Psoas muscle (tissue), 8 donors: ENCODE measurements around the gene PLA2G2A. TPM values are rescaled to one million over a fixed set of nuclear protein-coding genes. Genes with fewer than 3 reads are reported as not detected.
"Not testable (repeated sequence)": the region's sequence is repeated elsewhere in the genome, so short reads cannot be mapped to it uniquely, and the experiment has no call there.

Source experiments
- ATAC-seq, 4 donors: fragments of 200-7000 bp; cut with Tn5 transposase; one replicate each; pipeline ENCODE4 v1.9.1; 2020; ENCODE audit warnings: moderate library complexity in 3 of 4, mild to moderate bottlenecking in 2 of 4
- DNase-seq, 2 donors: peaks; one replicate each; pipeline ENCODE4 v3.0.0-alpha.2; 2020
- H3K27ac ChIP-seq: fragments of 200-600 bp; one replicate; pipeline ENCODE4 v1.8.0; 2022
- H3K27me3 ChIP-seq, 3 donors: fragments of 200-600 bp in 1 of 3; one replicate each; pipeline versions ENCODE4 v1.6.1 to v1.8.0; 2013 to 2022; ENCODE audit warnings: low read length in 2 of 3, mild to moderate bottlenecking in 2 of 3, moderate library complexity in 1 of 3; ENCODE audit not compliant: insufficient read depth in 3 of 3
- H3K36me3 ChIP-seq, 2 donors: fragments of 200-600 bp in 1 of 2; one replicate each; pipeline versions ENCODE4 v1.6.1 to v1.8.0; 2013 to 2022; ENCODE audit warnings: low read depth in 1 of 2, mild to moderate bottlenecking in 1 of 2, moderate library complexity in 1 of 2; ENCODE audit not compliant: insufficient read depth in 1 of 2
- H3K4me1 ChIP-seq: fragments of 200-600 bp; one replicate; pipeline ENCODE4 v1.8.0; 2022
- H3K4me3 ChIP-seq: fragments of 200-600 bp; one replicate; pipeline ENCODE4 v1.8.0; 2022; ENCODE audit warnings: mild to moderate bottlenecking
- H3K9me3 ChIP-seq: fragments of 200-600 bp; one replicate; pipeline ENCODE4 v1.8.0; 2022
- CTCF ChIP-seq: fragments of 200-600 bp; IDR thresholded peaks from one replicate; pipeline ENCODE4 v1.8.0; 2022; ENCODE audit warnings: antibody characterized with exemption
- WGBS, 3 donors: extraction: QIAGEN DNeasy Blood & Tissue Kit; methylation state at CpG; one replicate each; pipeline versions ENCODE4 v1.1.6 to v1.1.7; 2013; 5-methylcytosine and 5-hydroxymethylcytosine counted together
- intact Hi-C, 2 donors: fragments of 100-400 bp; cut with DNase I; formaldehyde crosslinking; loops; one replicate each; pipeline versions ENCODE4 v1.11.0 to v1.14.2; 2022
- polyA plus RNA-seq, 3 donors: library from polyadenylated mRNA; stranded (reverse); fragments of 200-250 nt; gene quantifications; one replicate each; pipeline ENCODE4 v1.2.3, GENCODE V29; 2013
- total RNA-seq, 4 donors: library from RNA; stranded (reverse); fragmentation: NEBNext Ultra II Directional in 2 of 4; extraction: Animal tissue kit (Norgen Biotek cat#: 25700) in 2 of 4; gene quantifications; one replicate each; pipeline versions ENCODE4 v1.2.1 to v1.2.4, GENCODE V29; 2021 to 2023
- donor health status: healthy with polysubstance abuse.
- donor health status: DM: no; HTN: no; CAD: no; lungs with moderate emphysema.
- donor health status: Bipolar disorder and iron deficiency.
- donor health status: healthy.
- donor health status: DM: yes; HTN: yes; CAD: no.
- donor health status: DM: no; HTN: no; CAD: no.
- donor health status: DM: no; HTN: no; CAD: no.
- donor health status: DM: yes; HTN: yes; CAD: no.

Gene PLA2G2A
- total and polyA plus RNA-seq, 7 donors, result 9.6 to 152 (median 77.2) TPM

GRCh38 chr1:19936061-19936750, 43.2 kb downstream of the PLA2G2A start:
- Histone ChIP-seq H3K27me3 (no peaks in the 10 kb centered on the region), H3K36me3 (no peaks in the 10 kb centered on the region), H3K27ac (no peak overlapping the region), H3K9me3 (peaks cover 4% of the 10 kb centered on the region), H3K4me3 (no peak overlapping the region), H3K4me1 (no peaks in the 10 kb centered on the region)
- ATAC-seq, result no peak
- WGBS, 3 donors, result 70 to 78% (median 73%) methylated on average over 3 of the region's 3 CpGs
- TF ChIP-seq CTCF, result no peak
- DNase-seq, result no peak
- intact Hi-C loops, result no loop called here

- ATAC-seq (no peak), DNase-seq (no peak)
- H3K9me3 ChIP-seq, result peaks cover 4% of the 10 kb centered on the region
- H3K27me3 ChIP-seq, result no peaks in the 10 kb centered on the region
- no peaks in the 10 kb centered on the region for H3K36me3 ChIP-seq
- intact Hi-C loops, result no loop called here
- no peak for TF ChIP-seq CTCF
- H3K27ac ChIP-seq, result no peak overlapping the region
- H3K4me1 ChIP-seq, result no peaks in the 10 kb centered on the region
- H3K4me3 ChIP-seq, result no peak overlapping the region
- WGBS, 3 donors, result 74 to 81% (median 77%) methylated on average over 7 of the region's 7 CpGs
These were observed 45.1 kb downstream of the PLA2G2A start for GRCh38 chr1:19934336-19934735.

- Histone ChIP-seq H3K27ac (no peak overlapping the region), H3K9me3 (peaks cover 4% of the 10 kb centered on the region), H3K36me3 (no peaks in the 10 kb centered on the region), H3K4me3 (no peak overlapping the region), H3K4me1 (no peaks in the 10 kb centered on the region), H3K27me3 (no peaks in the 10 kb centered on the region)
- intact Hi-C loops, result no loop called here
- no peak for ATAC-seq
- no peak for DNase-seq
- WGBS, 3 donors, result 0 to 98% (median 0%) methylated on average over 1 of the region's 1 CpG
- no peak for TF ChIP-seq CTCF
These were observed 46.6 kb downstream of the PLA2G2A start for GRCh38 chr1:19932866-19933265.

GRCh38 chr1:19927130-19927421, 52.3 kb downstream of the PLA2G2A start:
- WGBS, 3 donors, result 67 to 78% (median 71%) methylated on average over 3 of the region's 3 CpGs
- H3K36me3 ChIP-seq, H3K9me3 ChIP-seq, H3K27ac ChIP-seq, H3K27me3 ChIP-seq, intact Hi-C loops, ATAC-seq, H3K4me3 ChIP-seq, H3K4me1 ChIP-seq, DNase-seq: not testable (repeated sequence)

GRCh38 chr1:19926296-19927129, 52.9 kb downstream of the PLA2G2A start:
- intact Hi-C loops, result no loop called here
- DNase-seq, result no peak
- H3K36me3 ChIP-seq, result no peaks in the 10 kb centered on the region
- 63 to 67% (median 66%) methylated on average over 8 of the region's 8 CpGs for WGBS, 3 donors
- no peak overlapping the region for H3K27ac ChIP-seq
- ATAC-seq, result no peak
- TF ChIP-seq CTCF, result no peak
- no peaks in the 10 kb centered on the region for H3K9me3 ChIP-seq
- H3K27me3 ChIP-seq, result peaks cover 0 to 6% (median 2%) of the 10 kb centered on the region in 3 donors
- H3K4me3 ChIP-seq, result no peak overlapping the region
- H3K4me1 ChIP-seq, result no peaks in the 10 kb centered on the region

Other genes with a start within 250 kb of the PLA2G2A start
- 1 to 10 TPM; 2.3 to 4.8 (median 3.4) TPM for gene TMCO4, start 179.7 kb downstream of the PLA2G2A start, total RNA-seq
- 1 to 10 TPM; 2.6 to 3.6 (median 3.2) TPM for gene TMCO4, start 179.7 kb downstream of the PLA2G2A start, polyA plus RNA-seq
- not detected for gene RNF186, start 164.3 kb downstream of the PLA2G2A start, total RNA-seq
- gene RNF186, start 164.3 kb downstream of the PLA2G2A start, polyA plus RNA-seq, result under 1 TPM in 1 of 3 donors, not detected in 2; 0.08 TPM
- 1 to 10 TPM; 5.0 to 6.7 (median 6.0) TPM for gene OTUD3, start 97.2 kb downstream of the PLA2G2A start, total RNA-seq
- gene OTUD3, start 97.2 kb downstream of the PLA2G2A start, polyA plus RNA-seq, result 1 to 10 TPM; 2.3 to 7.6 (median 6.1) TPM
- gene PLA2G2E, start 56.0 kb downstream of the PLA2G2A start, total RNA-seq, result not detected
- gene PLA2G2E, start 56.0 kb downstream of the PLA2G2A start, polyA plus RNA-seq, result not detected
- 1 to 10 TPM in 2 of 4 donors, not detected in 2; 1.1 to 1.2 TPM for gene PLA2G5, start 90.6 kb upstream of the PLA2G2A start, total RNA-seq
- gene PLA2G5, start 90.6 kb upstream of the PLA2G2A start, polyA plus RNA-seq, result under 1 TPM; 0.43 to 0.53 (median 0.46) TPM
- gene PLA2G2D, start 139.9 kb upstream of the PLA2G2A start, total RNA-seq, result not detected
- gene PLA2G2D, start 139.9 kb upstream of the PLA2G2A start, polyA plus RNA-seq, result not detected
- gene PLA2G2F, start 159.7 kb upstream of the PLA2G2A start, total RNA-seq, result not detected
- under 1 TPM in 1 of 3 donors, not detected in 2; 0.03 TPM for gene PLA2G2F, start 159.7 kb upstream of the PLA2G2A start, polyA plus RNA-seq
- gene UBXN10, start 206.5 kb upstream of the PLA2G2A start, total RNA-seq, result under 1 TPM; 0.12 to 0.48 (median 0.26) TPM
- under 1 TPM; 0.04 to 0.17 (median 0.07) TPM for gene UBXN10, start 206.5 kb upstream of the PLA2G2A start, polyA plus RNA-seq
- not detected for gene PLA2G2C, start 206.9 kb upstream of the PLA2G2A start, total RNA-seq
- gene PLA2G2C, start 206.9 kb upstream of the PLA2G2A start, polyA plus RNA-seq, result not detected